ENCODE measurements around the gene ATP11A.

ATP11A gene

DNA sequence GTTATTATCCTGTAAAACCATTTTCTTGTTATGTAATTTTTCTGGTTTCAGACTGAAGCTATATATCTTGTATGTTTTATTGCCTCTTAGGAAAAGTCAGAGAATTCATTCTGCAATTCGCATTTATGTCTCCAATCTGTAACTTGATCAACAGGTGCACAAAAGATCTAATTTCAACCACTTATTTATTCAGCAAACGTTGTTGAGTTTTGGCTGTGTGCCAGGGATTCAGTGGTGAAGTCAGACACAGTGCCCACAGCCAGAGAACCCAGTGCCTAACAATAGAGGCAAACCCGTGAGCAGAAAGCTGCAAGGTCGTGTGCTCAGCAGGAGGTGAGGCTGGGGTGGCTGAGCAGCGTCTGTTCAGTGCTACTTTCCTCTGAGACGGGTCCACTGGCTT, 159.7 kb downstream of the ATP11A start:
- no peaks in the 10 kb centered on the region for H3K9me3 ChIP-seq (ENCODE audit: control insufficient read depth, insufficient read depth, low read depth, low read length)
- no peak overlapping the region for H3K4me3 ChIP-seq (ENCODE audit: low read depth, low read length)
- ChIA-PET POLR2A (no interaction called here), CTCF (no interaction called here)
- peaks cover 4 to 28% of the 10 kb centered on the region in 2 experiments; a peak in 2 of 3 replicates for H3K36me3 ChIP-seq (ENCODE audit: control insufficient read depth in 2 of 2, insufficient read depth in 1 of 2, low read length in 2 of 2)
- no peak overlapping the region for H3K27ac ChIP-seq (ENCODE audit: extremely low read depth, low read depth, low read length)
- H3K4me1 ChIP-seq (ENCODE audit: control insufficient read depth, insufficient read depth, low read length): peaks cover 5% of the 10 kb centered on the region; the same call in 1 of the 2 replicates
- TF ChIP-seq ZNF677 (tag by site-specific recombination; IDR thresholded peaks at IDR 0.05): peak; percentile 73
- TF ChIP-seq ZNF629 (tag by site-specific recombination; IDR thresholded peaks at IDR 0.05): peak; percentile 70
- no peak for TF ChIP-seq MYNN (tag by site-specific recombination; IDR thresholded peaks at IDR 0.05; ENCODE audit: borderline replicate concordance)
- TF ChIP-seq ZNF423 (tag by site-specific recombination; IDR thresholded peaks at IDR 0.05): peak; percentile 73
- no peak for TF ChIP-seq ZNF837 (tag by site-specific recombination; IDR thresholded peaks at IDR 0.05)
- TF ChIP-seq ZNF596 (tag by site-specific recombination; IDR thresholded peaks at IDR 0.05): peak; percentile 25; the same call in 1 of the 2 replicates
- TF ChIP-seq, protein P1, sequence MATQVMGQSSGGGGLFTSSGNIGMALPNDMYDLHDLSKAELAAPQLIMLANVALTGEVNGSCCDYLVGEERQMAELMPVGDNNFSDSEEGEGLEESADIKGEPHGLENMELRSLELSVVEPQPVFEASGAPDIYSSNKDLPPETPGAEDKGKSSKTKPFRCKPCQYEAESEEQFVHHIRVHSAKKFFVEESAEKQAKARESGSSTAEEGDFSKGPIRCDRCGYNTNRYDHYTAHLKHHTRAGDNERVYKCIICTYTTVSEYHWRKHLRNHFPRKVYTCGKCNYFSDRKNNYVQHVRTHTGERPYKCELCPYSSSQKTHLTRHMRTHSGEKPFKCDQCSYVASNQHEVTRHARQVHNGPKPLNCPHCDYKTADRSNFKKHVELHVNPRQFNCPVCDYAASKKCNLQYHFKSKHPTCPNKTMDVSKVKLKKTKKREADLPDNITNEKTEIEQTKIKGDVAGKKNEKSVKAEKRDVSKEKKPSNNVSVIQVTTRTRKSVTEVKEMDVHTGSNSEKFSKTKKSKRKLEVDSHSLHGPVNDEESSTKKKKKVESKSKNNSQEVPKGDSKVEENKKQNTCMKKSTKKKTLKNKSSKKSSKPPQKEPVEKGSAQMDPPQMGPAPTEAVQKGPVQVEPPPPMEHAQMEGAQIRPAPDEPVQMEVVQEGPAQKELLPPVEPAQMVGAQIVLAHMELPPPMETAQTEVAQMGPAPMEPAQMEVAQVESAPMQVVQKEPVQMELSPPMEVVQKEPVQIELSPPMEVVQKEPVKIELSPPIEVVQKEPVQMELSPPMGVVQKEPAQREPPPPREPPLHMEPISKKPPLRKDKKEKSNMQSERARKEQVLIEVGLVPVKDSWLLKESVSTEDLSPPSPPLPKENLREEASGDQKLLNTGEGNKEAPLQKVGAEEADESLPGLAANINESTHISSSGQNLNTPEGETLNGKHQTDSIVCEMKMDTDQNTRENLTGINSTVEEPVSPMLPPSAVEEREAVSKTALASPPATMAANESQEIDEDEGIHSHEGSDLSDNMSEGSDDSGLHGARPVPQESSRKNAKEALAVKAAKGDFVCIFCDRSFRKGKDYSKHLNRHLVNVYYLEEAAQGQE (tag by site-specific recombination; IDR thresholded peaks at IDR 0.05): no peak
- TF ChIP-seq, protein P2, sequence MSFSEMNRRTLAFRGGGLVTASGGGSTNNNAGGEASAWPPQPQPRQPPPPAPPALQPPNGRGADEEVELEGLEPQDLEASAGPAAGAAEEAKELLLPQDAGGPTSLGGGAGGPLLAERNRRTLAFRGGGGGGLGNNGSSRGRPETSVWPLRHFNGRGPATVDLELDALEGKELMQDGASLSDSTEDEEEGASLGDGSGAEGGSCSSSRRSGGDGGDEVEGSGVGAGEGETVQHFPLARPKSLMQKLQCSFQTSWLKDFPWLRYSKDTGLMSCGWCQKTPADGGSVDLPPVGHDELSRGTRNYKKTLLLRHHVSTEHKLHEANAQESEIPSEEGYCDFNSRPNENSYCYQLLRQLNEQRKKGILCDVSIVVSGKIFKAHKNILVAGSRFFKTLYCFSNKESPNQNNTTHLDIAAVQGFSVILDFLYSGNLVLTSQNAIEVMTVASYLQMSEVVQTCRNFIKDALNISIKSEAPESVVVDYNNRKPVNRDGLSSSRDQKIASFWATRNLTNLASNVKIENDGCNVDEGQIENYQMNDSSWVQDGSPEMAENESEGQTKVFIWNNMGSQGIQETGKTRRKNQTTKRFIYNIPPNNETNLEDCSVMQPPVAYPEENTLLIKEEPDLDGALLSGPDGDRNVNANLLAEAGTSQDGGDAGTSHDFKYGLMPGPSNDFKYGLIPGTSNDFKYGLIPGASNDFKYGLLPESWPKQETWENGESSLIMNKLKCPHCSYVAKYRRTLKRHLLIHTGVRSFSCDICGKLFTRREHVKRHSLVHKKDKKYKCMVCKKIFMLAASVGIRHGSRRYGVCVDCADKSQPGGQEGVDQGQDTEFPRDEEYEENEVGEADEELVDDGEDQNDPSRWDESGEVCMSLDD (tag by site-specific recombination; IDR thresholded peaks at IDR 0.05): no peak
- TF ChIP-seq ZNF777 (tag by site-specific recombination; IDR thresholded peaks at IDR 0.05; ENCODE audit: borderline replicate concordance): no peak
- TF ChIP-seq ZNF157 (tag by site-specific recombination; IDR thresholded peaks at IDR 0.05): no peak
- TF ChIP-seq ZBTB1 (tag by site-specific recombination; IDR thresholded peaks at IDR 0.05): no peak
- TF ChIP-seq ZNF433 (tag by site-specific recombination; IDR thresholded peaks at IDR 0.05; ENCODE audit: low read depth): no peak
- TF ChIP-seq ZNF155 (tag by site-specific recombination; IDR thresholded peaks at IDR 0.05): no peak
- peak; percentile 66 for TF ChIP-seq ZEB2 (tag by site-specific recombination; IDR thresholded peaks at IDR 0.05)
- TF ChIP-seq, protein P3, sequence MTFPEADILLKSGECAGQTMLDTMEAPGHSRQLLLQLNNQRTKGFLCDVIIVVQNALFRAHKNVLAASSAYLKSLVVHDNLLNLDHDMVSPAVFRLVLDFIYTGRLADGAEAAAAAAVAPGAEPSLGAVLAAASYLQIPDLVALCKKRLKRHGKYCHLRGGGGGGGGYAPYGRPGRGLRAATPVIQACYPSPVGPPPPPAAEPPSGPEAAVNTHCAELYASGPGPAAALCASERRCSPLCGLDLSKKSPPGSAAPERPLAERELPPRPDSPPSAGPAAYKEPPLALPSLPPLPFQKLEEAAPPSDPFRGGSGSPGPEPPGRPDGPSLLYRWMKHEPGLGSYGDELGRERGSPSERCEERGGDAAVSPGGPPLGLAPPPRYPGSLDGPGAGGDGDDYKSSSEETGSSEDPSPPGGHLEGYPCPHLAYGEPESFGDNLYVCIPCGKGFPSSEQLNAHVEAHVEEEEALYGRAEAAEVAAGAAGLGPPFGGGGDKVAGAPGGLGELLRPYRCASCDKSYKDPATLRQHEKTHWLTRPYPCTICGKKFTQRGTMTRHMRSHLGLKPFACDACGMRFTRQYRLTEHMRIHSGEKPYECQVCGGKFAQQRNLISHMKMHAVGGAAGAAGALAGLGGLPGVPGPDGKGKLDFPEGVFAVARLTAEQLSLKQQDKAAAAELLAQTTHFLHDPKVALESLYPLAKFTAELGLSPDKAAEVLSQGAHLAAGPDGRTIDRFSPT (tag by site-specific recombination; IDR thresholded peaks at IDR 0.05): no peak
- TF ChIP-seq ZNF24 (tag by site-specific recombination; IDR thresholded peaks at IDR 0.05): peak; percentile 69; the same call in 1 of the 2 replicates
- TF ChIP-seq ZNF561 (tag by site-specific recombination; IDR thresholded peaks at IDR 0.05; ENCODE audit: borderline replicate concordance): peak; percentile 86
- peak; percentile 75 for TF ChIP-seq ZNF830 (tag by site-specific recombination; IDR thresholded peaks at IDR 0.05; ENCODE audit: low read depth)
- no peak for TF ChIP-seq TRIM28 (IDR thresholded peaks at IDR 0.05; ENCODE audit: borderline replicate concordance, low read length)
- TF ChIP-seq, protein P4, sequence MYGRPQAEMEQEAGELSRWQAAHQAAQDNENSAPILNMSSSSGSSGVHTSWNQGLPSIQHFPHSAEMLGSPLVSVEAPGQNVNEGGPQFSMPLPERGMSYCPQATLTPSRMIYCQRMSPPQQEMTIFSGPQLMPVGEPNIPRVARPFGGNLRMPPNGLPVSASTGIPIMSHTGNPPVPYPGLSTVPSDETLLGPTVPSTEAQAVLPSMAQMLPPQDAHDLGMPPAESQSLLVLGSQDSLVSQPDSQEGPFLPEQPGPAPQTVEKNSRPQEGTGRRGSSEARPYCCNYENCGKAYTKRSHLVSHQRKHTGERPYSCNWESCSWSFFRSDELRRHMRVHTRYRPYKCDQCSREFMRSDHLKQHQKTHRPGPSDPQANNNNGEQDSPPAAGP (tag by site-specific recombination; IDR thresholded peaks at IDR 0.05): no peak
- TF ChIP-seq ZNF184 (tag by site-specific recombination; IDR thresholded peaks at IDR 0.05): peak; percentile 95
- TF ChIP-seq, protein P5, sequence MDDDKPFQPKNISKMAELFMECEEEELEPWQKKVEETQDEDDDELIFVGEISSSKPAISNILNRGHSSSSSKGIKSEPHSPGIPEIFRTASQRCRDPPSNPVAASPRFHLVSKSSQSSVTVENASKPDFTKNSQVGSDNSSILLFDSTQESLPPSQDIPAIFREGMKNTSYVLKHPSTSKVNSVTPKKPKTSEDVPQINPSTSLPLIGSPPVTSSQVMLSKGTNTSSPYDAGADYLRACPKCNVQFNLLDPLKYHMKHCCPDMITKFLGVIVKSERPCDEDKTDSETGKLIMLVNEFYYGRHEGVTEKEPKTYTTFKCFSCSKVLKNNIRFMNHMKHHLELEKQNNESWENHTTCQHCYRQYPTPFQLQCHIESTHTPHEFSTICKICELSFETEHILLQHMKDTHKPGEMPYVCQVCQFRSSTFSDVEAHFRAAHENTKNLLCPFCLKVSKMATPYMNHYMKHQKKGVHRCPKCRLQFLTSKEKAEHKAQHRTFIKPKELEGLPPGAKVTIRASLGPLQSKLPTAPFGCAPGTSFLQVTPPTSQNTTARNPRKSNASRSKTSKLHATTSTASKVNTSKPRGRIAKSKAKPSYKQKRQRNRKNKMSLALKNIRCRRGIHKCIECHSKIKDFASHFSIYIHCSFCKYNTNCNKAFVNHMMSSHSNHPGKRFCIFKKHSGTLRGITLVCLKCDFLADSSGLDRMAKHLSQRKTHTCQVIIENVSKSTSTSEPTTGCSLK (tag by site-specific recombination; IDR thresholded peaks at IDR 0.05): no peak
- TF ChIP-seq ZNF610 (tag by site-specific recombination; IDR thresholded peaks at IDR 0.05; ENCODE audit: borderline replicate concordance): 0 out of 2 replicates have a peak, but pooled peaks have one; percentile 29
- TF ChIP-seq ZNF768 (tag by site-specific recombination; IDR thresholded peaks at IDR 0.05): no peak
- TF ChIP-seq MEIS1 (CRISPR knock-in tag; IDR thresholded peaks at IDR 0.05; ENCODE audit: borderline replicate concordance): no peak
- TF ChIP-seq ZNF354C (tag by site-specific recombination; IDR thresholded peaks at IDR 0.05; ENCODE audit: borderline replicate concordance, low read depth): no peak
- TF ChIP-seq SP3 (tag by site-specific recombination; IDR thresholded peaks at IDR 0.05): no peak
- TF ChIP-seq ZNF248 (tag by site-specific recombination; IDR thresholded peaks at IDR 0.05): 0 out of 2 replicates have a peak, but pooled peaks have one; percentile 52

Data from HEK293 (cell line).